Activated CD4-positive, alpha-beta memory T cell treated with anti-CD3 and anti-CD28 coated beads for 36 hours (primary cell): ENCODE measurements around the gene CACNA1B. TPM values are rescaled to one million over a fixed set of nuclear protein-coding genes. Genes with fewer than 3 reads are reported as not detected.

ENCODE experiments used
- CTCF ChIA-PET: fragments of 350-600 bp; sonication (Branson Sonifier 250); formaldehyde crosslinking; loops from one replicate; lab custom pipeline; 2021; ENCODE audit warnings: antibody characterized with exemption, inconsistent platforms; lab: Charles Lee
- POLR2A ChIA-PET: fragments of 350-600 bp; sonication (Branson Sonifier 250); formaldehyde crosslinking; loops from one replicate; lab custom pipeline; 2021; ENCODE audit warnings: antibody characterized with exemption; lab: Charles Lee
- DNase-seq: peaks from one replicate; pipeline ENCODE4 v3.0.0-alpha.2; 2020
- H3K27ac Mint-ChIP-seq: one replicate; pipeline ENCODE4 v1.8.0; 2021; ENCODE audit warnings: mixed read lengths
- H3K27me3 Mint-ChIP-seq: one replicate; pipeline ENCODE4 v1.8.0; 2021; ENCODE audit warnings: mixed read lengths
- H3K36me3 Mint-ChIP-seq: one replicate; pipeline ENCODE4 v1.8.0; 2021; ENCODE audit warnings: mixed read lengths
- H3K4me1 Mint-ChIP-seq: one replicate; pipeline ENCODE4 v1.8.0; 2021; ENCODE audit warnings: low read depth, mixed read lengths
- H3K4me3 Mint-ChIP-seq: one replicate; pipeline ENCODE4 v1.8.0; 2021; ENCODE audit warnings: mild to moderate bottlenecking, mixed read lengths
- H3K9me3 Mint-ChIP-seq: one replicate; pipeline ENCODE4 v1.8.0; 2021; ENCODE audit warnings: mixed read lengths
- intact Hi-C: fragments of 100-400 bp; cut with micrococcal nuclease; formaldehyde crosslinking; loops from one replicate; pipeline ENCODE4 v1.15.1; 2023
- total RNA-seq, 2 experiments: library from RNA; stranded (reverse); gene quantifications; one replicate each; pipeline ENCODE4 v1.2.3, GENCODE V29; 2021

The CACNA1B gene
- total RNA-seq, 2 experiments from 2014 or later: 0.02 to 0.17 TPM

DNA sequence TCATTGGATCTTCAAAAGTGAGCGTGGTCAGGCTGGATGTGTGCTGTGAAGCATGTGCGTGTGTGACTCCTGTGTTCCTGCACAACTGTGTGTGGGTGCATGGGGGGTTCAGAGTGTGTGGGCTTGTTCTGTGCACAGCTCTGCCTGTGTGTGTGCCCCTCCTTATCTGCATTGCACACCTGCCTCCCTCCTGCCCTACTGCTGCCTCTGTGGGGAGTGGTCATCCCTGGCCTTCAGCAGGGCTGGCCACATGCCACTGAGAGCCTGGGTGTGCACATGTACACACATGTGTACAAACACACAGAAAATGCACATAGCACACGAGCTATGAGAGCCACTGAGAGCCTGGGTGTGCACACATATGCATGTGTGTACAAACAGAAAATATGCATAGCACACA is 92.1 kb downstream of the CACNA1B start:
- peak; percentile 3 for DNase-seq
- CTCF ChIA-PET: no interaction called here
- intact Hi-C loops: no loop called here
- Mint-ChIP-seq H3K4me3 (no peak overlapping the region), H3K27me3 (peaks cover 10% of the 10 kb centered on the region), H3K36me3 (no peaks in the 10 kb centered on the region), H3K4me1 (no peaks in the 10 kb centered on the region), H3K9me3 (no peaks in the 10 kb centered on the region), H3K27ac (no peak overlapping the region)
- POLR2A ChIA-PET: no interaction called here

GRCh38 chr9:137970098-137970497 is 92.5 kb downstream of the CACNA1B start:
- H3K36me3 Mint-ChIP-seq: no peaks in the 10 kb centered on the region
- ChIA-PET POLR2A (no interaction called here), CTCF (no interaction called here)
- H3K27ac Mint-ChIP-seq: no peak overlapping the region
- H3K4me3 Mint-ChIP-seq: no peak overlapping the region
- DNase-seq: peak; percentile 2
- H3K9me3 Mint-ChIP-seq: no peaks in the 10 kb centered on the region
- no peaks in the 10 kb centered on the region for H3K4me1 Mint-ChIP-seq
- H3K27me3 Mint-ChIP-seq: peaks cover 10% of the 10 kb centered on the region
- intact Hi-C loops: no loop called here

DNA sequence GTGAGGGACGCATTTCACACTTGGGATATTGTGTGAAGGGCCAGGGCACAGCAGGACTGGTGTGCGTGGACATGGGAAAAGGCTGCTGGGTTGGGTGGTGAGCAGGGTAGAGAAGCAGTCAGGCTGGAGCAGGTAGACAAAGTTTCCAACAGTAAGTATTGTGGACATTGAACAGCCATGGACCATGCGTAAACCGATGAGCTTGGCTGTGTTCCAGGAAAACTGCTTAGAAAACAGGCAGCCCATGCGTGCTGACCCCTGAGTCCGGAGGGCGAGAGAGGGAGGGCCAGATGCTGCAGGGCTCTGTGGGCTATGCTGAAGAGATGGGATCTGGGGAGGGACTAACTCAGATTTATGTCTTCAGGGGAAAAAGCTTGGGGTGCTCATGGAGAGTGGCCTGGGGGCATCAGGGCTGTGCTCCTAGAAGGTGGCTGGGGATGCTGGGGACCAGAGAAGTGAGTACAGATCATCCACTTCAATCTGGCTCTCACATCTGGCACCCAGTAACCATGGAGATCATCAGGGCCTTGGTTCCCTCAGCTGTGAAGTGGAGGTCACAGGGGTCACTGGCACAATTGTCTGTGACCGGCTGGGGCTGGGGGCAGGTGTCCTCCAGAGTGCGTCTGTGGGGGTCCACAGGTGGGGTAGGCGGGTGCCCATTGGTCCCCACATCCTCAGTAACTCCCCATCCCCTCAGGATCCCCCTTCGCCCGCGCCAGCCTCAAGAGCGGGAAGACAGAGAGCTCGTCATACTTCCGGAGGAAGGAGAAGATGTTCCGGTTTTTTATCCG is 93.3 kb downstream of the CACNA1B start:
- H3K36me3 Mint-ChIP-seq: no peaks in the 10 kb centered on the region
- CTCF ChIA-PET: no interaction called here
- intact Hi-C loops: no loop called here
- no peaks in the 10 kb centered on the region for H3K4me1 Mint-ChIP-seq
- DNase-seq: peak; percentile 7
- H3K4me3 Mint-ChIP-seq: no peak overlapping the region
- no peaks in the 10 kb centered on the region for H3K9me3 Mint-ChIP-seq
- H3K27ac Mint-ChIP-seq: no peak overlapping the region
- POLR2A ChIA-PET: no interaction called here
- peaks cover 10% of the 10 kb centered on the region for H3K27me3 Mint-ChIP-seq

GRCh38 chr9:137971477-137972138 is 94.0 kb downstream of the CACNA1B start:
- ChIA-PET POLR2A (no interaction called here), CTCF (no interaction called here)
- Mint-ChIP-seq H3K4me3 (no peak overlapping the region), H3K36me3 (no peaks in the 10 kb centered on the region), H3K27ac (no peak overlapping the region), H3K4me1 (no peaks in the 10 kb centered on the region), H3K9me3 (no peaks in the 10 kb centered on the region), H3K27me3 (peaks cover 10% of the 10 kb centered on the region)
- DNase-seq: peak; percentile 3
- intact Hi-C loops: no loop called here

DNA sequence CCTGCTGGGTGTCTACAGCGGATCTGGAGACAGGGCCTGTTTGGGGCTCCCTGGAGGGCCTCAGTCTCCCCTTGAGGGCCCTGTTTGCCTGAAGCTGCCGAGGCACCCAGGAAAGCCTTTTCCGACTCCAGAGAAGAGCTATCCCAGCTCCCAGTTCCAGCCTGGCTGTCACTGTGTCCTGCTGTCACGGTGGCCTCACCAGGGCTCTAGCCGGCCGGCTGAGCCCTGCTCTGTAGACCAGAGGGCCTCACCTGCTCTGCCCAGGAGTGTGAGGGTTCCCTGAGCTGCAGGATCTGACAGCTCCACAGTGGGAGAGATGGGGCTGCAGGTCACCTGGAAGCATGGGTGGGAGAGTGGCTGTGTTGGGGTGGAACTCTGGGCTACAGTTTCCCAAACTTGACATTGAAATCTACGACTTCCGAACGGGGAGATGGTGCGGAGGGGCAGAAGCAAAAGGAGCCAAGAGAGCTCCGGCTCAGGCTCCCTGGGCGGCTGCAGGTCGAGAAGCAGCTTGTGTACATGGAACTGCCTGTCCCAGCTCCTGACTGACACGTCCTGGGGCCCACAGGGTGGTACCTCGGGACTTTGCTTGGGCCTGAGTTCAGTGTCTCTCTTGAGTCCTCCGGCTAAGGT is 94.9 kb downstream of the CACNA1B start:
- ChIA-PET CTCF (no interaction called here), POLR2A (no interaction called here)
- intact Hi-C loops: no loop called here
- no peak overlapping the region for H3K27ac Mint-ChIP-seq
- no peaks in the 10 kb centered on the region for H3K4me1 Mint-ChIP-seq
- no peaks in the 10 kb centered on the region for H3K9me3 Mint-ChIP-seq
- peaks cover 10% of the 10 kb centered on the region for H3K27me3 Mint-ChIP-seq
- DNase-seq: no peak
- H3K36me3 Mint-ChIP-seq: no peaks in the 10 kb centered on the region
- no peak overlapping the region for H3K4me3 Mint-ChIP-seq

DNA sequence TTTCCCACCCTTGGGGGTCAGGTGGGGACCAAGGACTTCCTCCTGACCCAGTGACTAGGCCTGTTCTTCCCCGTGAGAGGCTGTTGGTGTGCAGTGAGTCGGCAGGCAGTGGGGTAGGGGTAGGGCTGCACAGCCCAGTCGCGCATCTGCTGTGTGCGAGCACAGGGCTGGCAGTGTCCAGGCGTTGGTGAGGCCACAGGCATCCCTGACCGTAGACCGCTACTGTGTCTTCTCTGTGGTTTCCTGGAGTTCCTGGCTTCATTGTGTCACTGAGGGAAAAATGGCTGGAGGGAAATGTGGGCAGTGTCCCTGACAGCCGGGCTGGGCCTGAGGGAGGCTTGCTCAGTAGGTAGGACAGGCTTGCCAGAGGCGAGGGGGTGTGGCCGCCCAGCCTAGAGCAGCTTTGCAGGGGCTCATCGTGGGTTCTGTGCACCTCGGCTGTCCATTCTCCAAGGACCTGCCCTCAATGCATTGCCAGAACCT is 95.4 kb downstream of the CACNA1B start:
- H3K27ac Mint-ChIP-seq: no peak overlapping the region
- no peaks in the 10 kb centered on the region for H3K9me3 Mint-ChIP-seq
- CTCF ChIA-PET: no interaction called here
- H3K4me3 Mint-ChIP-seq: no peak overlapping the region
- intact Hi-C loops: no loop called here
- no peaks in the 10 kb centered on the region for H3K4me1 Mint-ChIP-seq
- peak; percentile 3 for DNase-seq
- H3K27me3 Mint-ChIP-seq: peaks cover 10% of the 10 kb centered on the region
- POLR2A ChIA-PET: no interaction called here
- no peaks in the 10 kb centered on the region for H3K36me3 Mint-ChIP-seq

GRCh38 chr9:137973829-137974416 is 96.3 kb downstream of the CACNA1B start:
- intact Hi-C loops: no loop called here
- CTCF ChIA-PET: no interaction called here
- Mint-ChIP-seq H3K27ac (no peak overlapping the region), H3K9me3 (no peaks in the 10 kb centered on the region), H3K27me3 (peaks cover 10% of the 10 kb centered on the region), H3K4me1 (no peaks in the 10 kb centered on the region), H3K36me3 (no peaks in the 10 kb centered on the region), H3K4me3 (no peak overlapping the region)
- peak; percentile 4 for DNase-seq
- POLR2A ChIA-PET: no interaction called here

- Mint-ChIP-seq H3K4me1 (no peaks in the 10 kb centered on the region), H3K27me3 (peaks cover 7% of the 10 kb centered on the region), H3K36me3 (no peaks in the 10 kb centered on the region), H3K4me3 (no peak overlapping the region), H3K9me3 (no peaks in the 10 kb centered on the region), H3K27ac (no peak overlapping the region)
- ChIA-PET CTCF (no interaction called here), POLR2A (no interaction called here)
- DNase-seq: peak; percentile 4
- intact Hi-C loops: no loop called here
These were observed 97.4 kb downstream of the CACNA1B start for GRCh38 chr9:137974746-137975526.

- DNase-seq: no peak
- Mint-ChIP-seq H3K36me3 (no peaks in the 10 kb centered on the region), H3K27ac (no peak overlapping the region), H3K27me3 (peaks cover 3% of the 10 kb centered on the region), H3K4me1 (no peaks in the 10 kb centered on the region), H3K4me3 (no peak overlapping the region), H3K9me3 (no peaks in the 10 kb centered on the region)
- CTCF ChIA-PET: no interaction called here
- POLR2A ChIA-PET: no interaction called here
- intact Hi-C loops: no loop called here
These were observed 97.9 kb downstream of the CACNA1B start for GRCh38 chr9:137975527-137975913.

- Mint-ChIP-seq H3K27ac (no peak overlapping the region), H3K36me3 (no peaks in the 10 kb centered on the region), H3K27me3 (no peaks in the 10 kb centered on the region), H3K9me3 (no peaks in the 10 kb centered on the region), H3K4me1 (no peaks in the 10 kb centered on the region), H3K4me3 (no peak overlapping the region)
- no peak for DNase-seq
- ChIA-PET CTCF (no interaction called here), POLR2A (no interaction called here)
- intact Hi-C loops: no loop called here
These were observed 98.5 kb downstream of the CACNA1B start for GRCh38 chr9:137975936-137976565.

GRCh38 chr9:137977571-137978261 is 100.1 kb downstream of the CACNA1B start:
- Mint-ChIP-seq H3K4me3 (no peak overlapping the region), H3K4me1 (no peaks in the 10 kb centered on the region), H3K9me3 (no peaks in the 10 kb centered on the region), H3K27ac (no peak overlapping the region), H3K36me3 (no peaks in the 10 kb centered on the region), H3K27me3 (peaks cover 2% of the 10 kb centered on the region)
- POLR2A ChIA-PET: no interaction called here
- CTCF ChIA-PET: no interaction called here
- no peak for DNase-seq
- intact Hi-C loops: no loop called here
